IPS DF 4.7 (cell line): ENCODE measurements around the gene GPR171.

Experiments used
- DNase-seq: peaks from one replicate; pipeline ENCODE4 v3.0.0-alpha.2; 2013; ENCODE audit warnings: low spot score; ENCODE audit errors: extremely low read depth

Gene GPR171

GRCh38 chr3:151214459-151214858, 11.4 kb upstream of the GPR171 start:
- DNase-seq: peak; percentile 22

GRCh38 chr3:151213881-151214280, 10.9 kb upstream of the GPR171 start:
- DNase-seq: no peak

DNA sequence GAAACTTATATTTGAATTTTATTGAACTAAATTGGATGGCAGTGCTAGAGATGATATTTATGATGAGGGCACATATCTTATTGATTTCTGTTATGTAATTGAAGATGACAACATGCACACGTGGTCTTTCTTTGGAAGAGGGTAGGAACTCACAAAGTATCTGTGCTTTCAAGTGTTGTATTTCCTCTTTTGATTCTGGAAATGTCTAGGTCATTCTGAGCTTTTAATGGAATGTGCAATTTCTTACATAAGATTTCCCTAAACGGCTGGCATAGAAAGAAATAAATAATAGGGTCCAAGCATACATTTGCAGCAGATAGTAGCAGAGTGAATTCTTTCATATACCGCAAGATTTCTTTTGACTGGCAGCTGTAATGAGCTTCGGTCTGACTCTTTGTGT, 10.1 kb upstream of the GPR171 start:
- DNase-seq: no peak

- no peak for DNase-seq
Observed at GRCh38 chr3:151210676-151211381, 7.8 kb upstream of the GPR171 start.

DNA sequence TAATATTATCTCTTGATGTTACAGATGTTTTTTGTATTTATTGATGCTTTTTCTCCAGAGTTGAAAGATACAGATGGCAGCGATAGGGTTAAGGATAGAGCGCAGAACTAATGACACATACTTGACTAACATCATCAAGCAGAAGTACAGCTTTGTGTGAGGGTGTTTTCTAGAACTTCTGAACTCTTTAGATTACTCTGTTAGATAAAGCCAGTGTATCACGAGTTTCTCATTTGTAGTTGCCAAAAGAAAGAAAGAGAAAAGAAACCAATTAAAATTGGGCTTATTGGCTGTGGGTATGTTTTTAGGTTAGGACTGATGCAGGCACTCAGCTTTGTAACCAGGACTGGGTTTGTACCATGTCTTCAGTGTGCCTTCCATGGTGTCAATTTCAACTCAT, 6.6 kb upstream of the GPR171 start:
- no peak for DNase-seq

DNA sequence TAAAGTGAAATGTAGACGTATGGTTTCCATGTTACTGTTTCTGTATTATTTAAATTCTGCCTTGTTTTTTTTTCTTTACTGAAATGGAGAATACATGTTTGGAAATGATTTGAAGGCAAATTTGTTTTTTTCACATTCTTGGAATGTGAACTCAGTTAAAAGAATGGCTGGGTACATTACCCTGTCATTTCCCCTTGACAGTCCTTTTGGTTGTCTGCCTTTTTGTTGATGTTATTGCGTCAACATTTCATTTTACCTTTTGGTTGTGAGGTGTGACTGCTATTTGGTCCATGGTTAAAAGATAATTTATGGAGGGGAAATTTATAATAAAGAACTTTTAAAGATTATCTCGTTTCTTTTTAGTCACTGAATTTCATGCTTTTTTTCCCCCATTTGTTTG, 3.2 kb upstream of the GPR171 start:
- DNase-seq: no peak

- DNase-seq: no peak
Observed at GRCh38 chr3:151205482-151205881, 2.5 kb upstream of the GPR171 start.

DNA sequence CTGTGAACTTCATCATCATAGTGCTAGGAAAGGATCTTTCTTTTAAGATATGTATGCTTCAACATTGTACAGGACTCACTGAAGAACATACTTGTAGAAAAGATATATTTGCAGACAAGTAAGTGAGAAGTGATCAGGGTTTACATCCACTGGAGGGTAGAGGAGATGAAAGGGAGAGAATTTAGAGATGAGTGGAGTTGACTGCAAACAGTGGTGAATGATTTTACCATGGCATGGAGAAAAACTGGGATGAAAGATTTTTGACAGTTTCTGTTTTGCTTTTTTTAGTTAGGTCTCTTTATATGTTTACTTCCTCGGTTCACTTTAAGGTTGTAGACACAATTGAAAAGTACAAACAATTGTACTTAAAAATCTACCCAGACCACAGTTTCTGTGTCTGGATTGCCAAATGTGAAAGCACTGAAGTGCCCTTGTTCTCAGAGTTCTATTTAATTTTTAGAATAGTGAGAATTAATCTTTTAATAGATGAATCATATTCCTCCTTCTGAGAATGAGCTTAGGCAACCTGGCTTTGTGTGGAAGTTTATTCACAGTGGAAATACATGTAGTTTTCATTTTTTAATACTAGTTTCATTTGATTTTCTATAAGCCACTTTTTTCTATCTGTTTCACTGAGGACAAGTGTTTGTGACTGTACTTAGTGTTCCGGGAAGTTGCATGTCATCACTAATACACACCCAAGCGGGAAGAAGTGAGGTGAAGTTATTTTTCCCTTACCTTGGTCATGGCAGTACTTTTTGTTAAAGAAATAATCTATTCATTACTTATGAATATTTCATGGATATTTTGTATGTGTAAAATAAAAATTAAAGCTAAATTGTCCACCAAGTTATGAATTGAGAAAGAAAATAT, 1.8 kb upstream of the GPR171 start:
- no peak for DNase-seq

DNA sequence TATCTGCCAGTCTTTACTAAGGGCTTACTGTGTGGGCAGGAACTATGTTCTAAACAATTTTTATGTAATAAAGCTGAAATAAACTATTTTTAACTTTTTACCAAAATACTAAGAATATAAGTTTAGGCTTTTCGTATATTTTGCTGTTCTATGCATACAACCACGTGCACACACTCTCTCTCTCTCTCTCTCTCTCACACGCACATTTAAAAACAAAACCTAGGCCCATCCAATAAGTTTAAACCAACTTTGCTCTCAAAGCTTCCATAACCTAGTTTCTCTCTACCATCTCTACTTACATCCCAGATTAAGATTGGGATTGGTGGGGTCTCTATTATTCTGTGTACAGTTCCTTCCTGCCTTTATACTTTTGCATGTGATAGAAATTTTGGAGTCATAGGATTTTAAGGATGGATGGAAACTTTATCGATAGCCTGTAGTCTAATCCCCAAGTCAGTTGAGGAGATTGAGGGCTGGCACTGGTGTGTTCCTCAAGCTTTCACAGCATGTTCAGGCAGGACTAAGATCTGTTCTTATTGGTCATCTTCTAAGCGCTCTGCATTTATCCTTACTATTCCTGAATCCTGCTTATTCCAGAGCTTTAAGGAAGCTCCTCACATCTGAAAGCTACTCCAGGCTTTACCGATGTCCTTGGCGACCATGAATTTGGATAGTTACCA, 1.8 kb downstream of the GPR171 start:
- DNase-seq: no peak

GRCh38 chr3:151200586-151200985, 2.4 kb downstream of the GPR171 start:
- no peak for DNase-seq

DNA sequence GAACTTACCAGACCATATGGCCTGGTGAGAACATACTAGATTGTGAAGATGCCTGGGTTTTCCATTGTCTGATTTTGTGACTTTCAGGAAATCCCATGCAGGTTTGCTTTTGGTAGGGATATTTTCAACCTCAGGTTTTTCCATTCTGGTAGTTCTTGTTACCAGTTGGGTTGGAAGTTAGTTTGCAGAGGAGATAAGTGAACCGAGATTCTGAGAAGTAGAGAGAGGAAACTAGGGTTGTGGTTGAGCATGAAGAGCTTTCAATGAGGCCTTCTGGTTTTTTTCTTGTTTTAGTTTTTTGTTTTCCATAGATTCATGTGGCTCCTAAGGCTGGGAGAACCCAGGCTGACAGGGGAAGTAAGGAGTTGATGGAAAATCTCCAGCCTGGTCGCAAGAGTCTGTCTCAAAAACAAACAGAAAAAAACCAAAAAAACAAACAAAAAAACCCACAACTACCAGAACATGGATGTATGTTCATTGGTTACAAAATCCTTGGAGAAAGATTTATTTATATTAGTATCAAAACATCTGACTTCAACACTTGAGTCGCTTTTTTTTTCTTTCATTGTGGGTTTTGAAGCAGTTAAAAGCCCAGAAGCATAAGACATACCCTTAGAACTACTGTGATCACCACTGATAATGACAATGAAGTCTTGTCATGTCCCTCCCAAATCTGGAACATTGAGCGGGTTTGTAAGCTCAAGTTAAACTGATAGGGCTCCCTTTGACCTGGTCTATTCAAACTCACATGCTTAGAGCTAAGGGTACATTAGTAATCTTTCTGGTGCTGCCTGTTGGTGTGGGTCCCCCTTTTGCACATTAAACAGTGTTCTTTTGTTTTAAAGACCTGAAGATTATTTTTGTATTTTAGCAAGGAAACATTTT, 3.2 kb downstream of the GPR171 start:
- no peak for DNase-seq

- DNase-seq: no peak
Observed at GRCh38 chr3:151198849-151199248, 4.2 kb downstream of the GPR171 start.

DNA sequence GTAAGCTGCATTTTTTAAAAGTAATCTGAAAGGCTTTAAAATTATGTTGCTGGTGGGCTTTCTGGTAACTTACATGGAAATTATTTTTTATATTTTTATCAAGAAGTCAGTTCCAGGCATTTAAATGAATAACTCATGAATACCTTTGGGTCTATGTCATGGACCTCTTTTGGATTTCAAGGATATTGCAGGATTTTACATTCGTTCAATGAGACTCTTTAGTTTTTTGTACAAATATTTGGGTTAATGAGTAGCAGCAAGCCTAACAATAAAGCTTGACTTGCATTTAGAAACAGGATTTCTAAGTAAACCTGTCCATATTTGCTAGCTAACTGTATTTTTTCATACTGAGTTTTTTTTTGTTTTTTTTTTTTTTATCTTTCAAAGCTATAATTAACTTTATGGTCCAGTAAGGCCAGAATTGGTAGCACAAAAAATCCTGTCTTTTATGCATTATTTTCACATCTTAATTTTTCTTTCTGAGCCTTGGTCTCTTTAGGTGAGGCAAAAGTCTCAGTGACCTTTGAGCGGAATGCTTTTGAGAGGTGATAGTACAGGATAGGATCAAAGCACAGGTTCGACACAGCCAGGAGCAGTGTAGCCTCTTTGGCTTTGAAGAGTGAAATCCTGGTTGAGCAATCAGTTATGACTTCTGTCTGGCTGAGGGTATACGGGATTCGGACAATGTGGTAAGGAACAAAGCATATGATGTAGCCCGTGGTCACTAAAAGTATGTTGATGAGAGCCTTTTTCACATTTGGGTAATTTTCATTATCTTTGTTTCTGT, 4.8 kb downstream of the GPR171 start:
- no peak for DNase-seq

DNA sequence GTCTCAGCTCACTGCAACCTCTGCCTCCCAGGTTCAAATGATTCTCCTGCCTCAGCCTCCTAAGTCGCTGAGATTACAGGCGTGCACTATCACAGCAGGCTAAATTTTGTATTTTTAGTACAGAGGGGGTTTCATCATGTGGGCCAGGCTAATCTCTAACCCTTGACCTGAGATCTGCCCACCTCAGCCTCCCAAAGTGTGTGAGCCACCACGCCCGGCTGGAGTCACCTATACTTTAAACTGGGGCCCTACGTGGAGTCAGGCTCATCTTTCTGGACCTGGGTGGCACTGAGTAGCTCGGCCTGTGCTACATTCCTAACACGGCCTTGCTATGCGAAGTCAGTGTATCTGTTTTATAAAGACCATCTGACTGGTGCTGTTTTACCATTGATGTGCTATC, 5.8 kb downstream of the GPR171 start:
- no peak for DNase-seq

DNA sequence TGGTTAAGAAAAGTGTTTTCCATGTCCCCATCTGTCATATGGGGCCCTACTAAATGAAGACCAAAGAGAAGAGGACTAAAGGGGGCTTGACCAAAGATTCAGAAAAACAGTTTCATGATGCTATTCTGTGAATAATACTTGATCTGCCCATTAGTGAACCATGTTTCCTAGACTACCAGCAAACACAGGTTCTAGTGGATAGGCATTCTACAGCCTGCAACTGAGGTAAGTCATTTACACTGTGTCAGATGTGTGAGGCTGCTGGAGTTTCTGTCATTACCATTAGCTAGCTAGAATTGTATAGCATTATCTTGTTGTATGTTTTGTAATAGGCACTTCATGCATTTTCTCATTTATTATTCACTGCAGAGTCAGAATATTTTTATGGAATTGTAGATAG, 6.6 kb downstream of the GPR171 start:
- no peak for DNase-seq

GRCh38 chr3:151195826-151196225, 7.2 kb downstream of the GPR171 start:
- DNase-seq: no peak

- no peak for DNase-seq
Observed at GRCh38 chr3:151192545-151192944, 10.5 kb downstream of the GPR171 start.

- no peak for DNase-seq
Observed at GRCh38 chr3:151191095-151191494, 11.9 kb downstream of the GPR171 start.

GRCh38 chr3:151183265-151183671, 19.7 kb downstream of the GPR171 start:
- DNase-seq: no peak

DNA sequence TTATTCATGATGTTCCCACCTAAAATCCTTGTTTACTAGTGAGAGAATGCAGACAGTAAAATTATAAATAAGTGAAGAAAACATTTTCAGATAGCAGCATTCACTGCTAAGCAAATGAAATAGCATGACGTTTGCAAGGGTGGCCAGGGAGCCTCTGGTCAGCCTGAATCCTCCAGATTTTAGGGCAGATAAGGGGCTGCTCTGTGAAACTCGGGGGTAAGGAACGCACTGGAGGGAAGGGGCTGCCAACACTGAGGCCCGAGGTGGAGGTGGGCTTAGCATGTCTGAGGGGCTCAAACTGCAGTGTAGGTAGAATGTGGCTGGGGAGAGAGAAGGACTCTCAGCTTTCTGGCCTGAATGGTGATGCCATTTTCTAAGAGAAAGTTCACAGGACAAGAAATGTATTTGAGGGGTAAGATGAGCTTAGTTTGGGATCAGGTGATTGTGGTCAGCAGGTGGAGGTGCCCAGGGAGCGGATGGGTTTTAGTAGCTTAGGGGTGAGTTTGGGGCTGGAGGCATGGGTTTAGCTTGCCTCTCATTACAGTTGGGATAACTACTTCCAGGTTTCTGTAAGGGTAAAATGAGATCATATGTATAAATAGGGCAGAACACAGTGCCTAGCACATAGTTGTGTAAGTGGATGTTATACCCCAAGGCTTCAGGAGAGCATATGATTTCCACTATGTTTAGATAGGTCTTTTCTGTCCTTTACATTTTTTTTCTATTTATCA, 20.5 kb downstream of the GPR171 start:
- no peak for DNase-seq
